ENCODE results near the gene PHLDB3. TPM values are rescaled to one million over a fixed set of nuclear protein-coding genes. Genes with fewer than 3 reads are reported as not detected.
"Not testable (repeated sequence)": the region's sequence is repeated elsewhere in the genome, so short reads cannot be mapped to it uniquely, and the experiment has no call there.

Gene PHLDB3
- total RNA-seq, 1 donor from 2014 or later, result 6.7 TPM

DNA sequence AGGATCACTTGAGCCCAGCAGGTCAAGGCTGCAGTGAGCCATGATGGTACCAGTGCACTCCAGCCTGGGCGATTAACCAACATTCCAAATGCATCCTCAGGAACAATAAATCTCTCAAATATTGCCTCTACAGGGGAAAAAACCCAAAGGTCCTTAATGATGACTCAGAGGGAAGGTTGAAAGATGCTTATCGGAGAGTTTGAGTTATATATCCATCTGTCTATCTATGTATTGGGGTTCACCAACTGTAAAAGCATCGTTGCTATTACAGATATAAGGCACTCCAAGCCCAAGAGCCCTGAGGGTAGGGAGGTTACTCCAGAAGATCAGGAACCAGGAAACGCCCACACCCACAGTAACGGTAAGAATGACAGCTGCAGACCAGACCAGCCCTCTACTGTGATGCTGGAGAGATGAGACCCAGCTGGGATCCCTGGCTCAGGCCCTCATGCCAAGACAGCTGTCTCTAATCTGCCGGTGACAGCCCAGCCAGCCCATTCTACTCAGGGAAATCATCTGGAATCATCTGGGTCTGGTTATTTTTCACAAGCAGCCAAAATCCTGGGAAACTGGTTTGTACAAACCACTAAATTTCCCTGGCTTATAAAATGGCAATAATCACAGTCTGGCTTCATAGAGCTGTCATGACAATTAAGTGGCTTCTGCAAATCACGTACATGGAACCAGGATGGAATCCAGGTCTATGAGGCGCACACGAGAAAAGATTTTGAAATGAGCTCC, 66.1 kb downstream of the PHLDB3 start:
- Mint-ChIP-seq H3K4me3 (ENCODE audit: unreplicated experiment) (no peak overlapping the region), H3K27me3 (ENCODE audit: unreplicated experiment) (peaks cover 26% of the 10 kb centered on the region), H3K4me1 (ENCODE audit: unreplicated experiment) (peaks cover 1% of the 10 kb centered on the region), H3K27ac (ENCODE audit: unreplicated experiment) (no peak overlapping the region), H3K36me3 (ENCODE audit: unreplicated experiment) (no peaks in the 10 kb centered on the region), H3K9me3 (ENCODE audit: unreplicated experiment) (no peaks in the 10 kb centered on the region)
- TF ChIP-seq, protein P1, sequence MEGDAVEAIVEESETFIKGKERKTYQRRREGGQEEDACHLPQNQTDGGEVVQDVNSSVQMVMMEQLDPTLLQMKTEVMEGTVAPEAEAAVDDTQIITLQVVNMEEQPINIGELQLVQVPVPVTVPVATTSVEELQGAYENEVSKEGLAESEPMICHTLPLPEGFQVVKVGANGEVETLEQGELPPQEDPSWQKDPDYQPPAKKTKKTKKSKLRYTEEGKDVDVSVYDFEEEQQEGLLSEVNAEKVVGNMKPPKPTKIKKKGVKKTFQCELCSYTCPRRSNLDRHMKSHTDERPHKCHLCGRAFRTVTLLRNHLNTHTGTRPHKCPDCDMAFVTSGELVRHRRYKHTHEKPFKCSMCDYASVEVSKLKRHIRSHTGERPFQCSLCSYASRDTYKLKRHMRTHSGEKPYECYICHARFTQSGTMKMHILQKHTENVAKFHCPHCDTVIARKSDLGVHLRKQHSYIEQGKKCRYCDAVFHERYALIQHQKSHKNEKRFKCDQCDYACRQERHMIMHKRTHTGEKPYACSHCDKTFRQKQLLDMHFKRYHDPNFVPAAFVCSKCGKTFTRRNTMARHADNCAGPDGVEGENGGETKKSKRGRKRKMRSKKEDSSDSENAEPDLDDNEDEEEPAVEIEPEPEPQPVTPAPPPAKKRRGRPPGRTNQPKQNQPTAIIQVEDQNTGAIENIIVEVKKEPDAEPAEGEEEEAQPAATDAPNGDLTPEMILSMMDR (IDR thresholded peaks at IDR 0.05), result no peak
- no peak for DNase-seq (ENCODE audit: extremely low spot score, unreplicated experiment)

DNA sequence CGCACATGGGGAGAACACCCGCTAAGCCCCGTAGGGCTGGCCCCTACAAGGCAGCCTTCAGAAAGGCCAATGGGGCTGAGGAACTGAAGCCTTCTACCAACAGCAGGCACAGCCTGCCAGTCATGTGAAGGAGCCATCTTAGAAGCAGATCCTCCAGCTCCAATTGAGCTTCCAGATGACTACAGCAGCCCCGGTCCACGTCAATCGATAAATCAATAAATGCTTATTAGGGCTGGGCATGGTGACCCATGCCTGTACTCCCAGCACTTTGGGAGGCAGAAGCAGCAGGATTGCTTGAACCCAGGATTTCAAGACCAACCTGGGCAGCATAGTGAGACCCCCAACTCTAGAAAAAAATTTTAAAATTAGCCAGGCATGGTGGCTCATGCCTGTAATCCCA, 66.8 kb downstream of the PHLDB3 start:
- DNase-seq (ENCODE audit: extremely low spot score, unreplicated experiment), result no peak
- H3K9me3 Mint-ChIP-seq (ENCODE audit: unreplicated experiment), result no peaks in the 10 kb centered on the region
- peaks cover 1% of the 10 kb centered on the region for H3K4me1 Mint-ChIP-seq (ENCODE audit: unreplicated experiment)
- no peak overlapping the region for H3K4me3 Mint-ChIP-seq (ENCODE audit: unreplicated experiment)
- TF ChIP-seq, protein P1 (IDR thresholded peaks at IDR 0.05), result no peak
- peaks cover 20% of the 10 kb centered on the region for H3K27me3 Mint-ChIP-seq (ENCODE audit: unreplicated experiment)
- H3K27ac Mint-ChIP-seq (ENCODE audit: unreplicated experiment), result no peak overlapping the region
- no peaks in the 10 kb centered on the region for H3K36me3 Mint-ChIP-seq (ENCODE audit: unreplicated experiment)

DNA sequence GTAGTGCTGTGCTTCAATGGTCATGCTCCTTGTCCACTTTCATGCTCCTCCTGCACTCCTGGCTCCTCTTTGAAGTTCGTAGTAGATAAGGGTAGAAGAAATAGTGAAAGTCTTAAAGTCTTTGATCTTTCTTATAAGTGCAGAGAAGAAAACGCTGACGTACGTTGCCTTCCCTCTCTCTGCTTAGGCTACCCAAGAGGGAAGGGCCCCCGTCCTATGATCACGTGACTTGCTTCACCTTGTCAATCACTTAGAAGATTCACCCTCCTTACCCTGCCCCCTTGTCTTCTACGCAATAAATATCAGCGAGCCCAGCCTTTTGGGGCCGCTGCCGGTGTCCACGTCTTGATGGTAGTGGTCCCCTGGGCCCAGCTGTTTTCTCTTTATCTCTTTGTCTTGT, 67.3 kb downstream of the PHLDB3 start:
- H3K36me3 Mint-ChIP-seq (ENCODE audit: unreplicated experiment); H3K4me1 Mint-ChIP-seq (ENCODE audit: unreplicated experiment); H3K9me3 Mint-ChIP-seq (ENCODE audit: unreplicated experiment); H3K4me3 Mint-ChIP-seq (ENCODE audit: unreplicated experiment); DNase-seq (ENCODE audit: extremely low spot score, unreplicated experiment); H3K27ac Mint-ChIP-seq (ENCODE audit: unreplicated experiment): not testable (repeated sequence)
- H3K27me3 Mint-ChIP-seq (ENCODE audit: unreplicated experiment), result peaks cover 20% of the 10 kb centered on the region

DNA sequence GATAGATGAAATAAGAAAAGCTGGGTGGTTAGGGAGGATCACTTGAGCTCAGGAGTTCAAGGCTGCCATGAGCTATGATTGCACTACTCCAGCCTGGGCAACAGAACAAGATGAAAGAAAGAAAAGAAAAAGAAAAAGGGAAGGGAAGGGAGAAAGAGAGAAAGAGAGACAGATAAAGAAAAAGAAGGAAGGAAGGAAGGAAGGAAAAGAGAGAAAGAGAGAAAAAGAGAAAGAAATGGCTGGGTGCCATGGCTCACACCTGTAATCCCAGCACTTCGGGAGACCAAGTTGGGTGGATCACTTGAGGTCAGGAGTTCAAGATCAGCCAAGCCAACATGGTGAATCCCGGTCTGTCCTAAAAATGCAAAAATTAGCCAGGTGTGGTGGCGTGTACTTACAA, 68.8 kb downstream of the PHLDB3 start:
- Mint-ChIP-seq H3K4me3 (ENCODE audit: unreplicated experiment) (no peak overlapping the region), H3K4me1 (ENCODE audit: unreplicated experiment) (peaks cover 1% of the 10 kb centered on the region), H3K36me3 (ENCODE audit: unreplicated experiment) (no peaks in the 10 kb centered on the region), H3K27ac (ENCODE audit: unreplicated experiment) (no peak overlapping the region), H3K9me3 (ENCODE audit: unreplicated experiment) (no peaks in the 10 kb centered on the region), H3K27me3 (ENCODE audit: unreplicated experiment) (peaks cover 15% of the 10 kb centered on the region)
- DNase-seq (ENCODE audit: extremely low spot score, unreplicated experiment), result no peak
- TF ChIP-seq, protein P1 (IDR thresholded peaks at IDR 0.05), result no peak

DNA sequence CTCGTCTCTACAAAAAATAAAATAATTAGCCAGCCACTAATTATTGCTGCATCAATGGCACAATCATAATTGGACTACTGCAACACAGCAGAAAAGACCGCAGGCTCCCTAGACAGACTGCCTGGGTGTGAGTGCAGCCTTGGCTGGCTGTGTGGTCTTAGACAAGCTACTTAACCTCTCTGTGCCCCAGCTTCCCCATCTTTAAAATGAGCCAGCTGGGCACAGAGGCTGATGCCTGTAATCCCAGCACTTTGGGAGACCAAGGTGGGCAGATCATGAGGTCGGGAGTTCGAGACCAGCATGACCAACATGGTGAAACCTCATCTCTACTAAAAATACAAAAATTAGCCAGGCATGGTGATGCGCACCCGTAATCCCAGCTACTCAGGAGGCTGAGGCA, 70.9 kb downstream of the PHLDB3 start:
- DNase-seq (ENCODE audit: extremely low spot score, unreplicated experiment), result no peak
- H3K4me1 Mint-ChIP-seq (ENCODE audit: unreplicated experiment), result peaks cover 1% of the 10 kb centered on the region
- H3K9me3 Mint-ChIP-seq (ENCODE audit: unreplicated experiment), result no peaks in the 10 kb centered on the region
- TF ChIP-seq, protein P1 (IDR thresholded peaks at IDR 0.05), result no peak
- no peak overlapping the region for H3K4me3 Mint-ChIP-seq (ENCODE audit: unreplicated experiment)
- H3K27me3 Mint-ChIP-seq (ENCODE audit: unreplicated experiment), result peaks cover 14% of the 10 kb centered on the region
- no peak overlapping the region for H3K27ac Mint-ChIP-seq (ENCODE audit: unreplicated experiment)
- no peaks in the 10 kb centered on the region for H3K36me3 Mint-ChIP-seq (ENCODE audit: unreplicated experiment)

All from osteocyte (in vitro differentiated cells).